DND-41 (cell line): ENCODE data around the gene FAAP100.

Experiments
- ATAC-seq: fragments of 200-7000 bp; cut with Tn5 transposase; 3 replicates; pipeline ENCODE4 v1.9.1; 2021; ENCODE audit warnings: low read depth; ENCODE audit not compliant: insufficient read depth
- DNase-seq: peaks from one replicate; pipeline ENCODE4 v3.0.0-alpha.2; 2020
- H2AFZ ChIP-seq: 2 replicates; pipeline ENCODE4 v1.6.0; 2012; ENCODE audit warnings: low read depth, low read length
- H3K27ac ChIP-seq: 2 replicates; pipeline ENCODE4 v1.5.1; 2012; ENCODE audit warnings: low read length, inconsistent platforms
- H3K27me3 ChIP-seq: fragments of 200-600 bp; sonication (generic); 2 replicates; pipeline ENCODE4 v1.6.0; 2012; ENCODE audit warnings: low read length, mild to moderate bottlenecking, inconsistent platforms; ENCODE audit not compliant: insufficient read depth, poor library complexity
- H3K36me3 ChIP-seq: 2 replicates; pipeline ENCODE4 v1.5.1; 2012; ENCODE audit warnings: low read length, inconsistent platforms; ENCODE audit not compliant: insufficient read depth
- H3K4me1 ChIP-seq: 2 replicates; pipeline ENCODE4 v1.5.1; 2012; ENCODE audit warnings: mild to moderate bottlenecking, low read length; ENCODE audit not compliant: insufficient read depth
- H3K4me2 ChIP-seq: 2 replicates; pipeline ENCODE4 v1.6.0; 2012; ENCODE audit warnings: mild to moderate bottlenecking, moderate library complexity, low read length, inconsistent platforms; ENCODE audit not compliant: insufficient read depth
- H3K4me3 ChIP-seq, 2 experiments: fragments of 200-600 bp in 1 of 2; shearing (Covaris generic) in 1 of 2; 2 replicates each; pipeline ENCODE4 v1.5.1; 2012 to 2016; ENCODE audit warnings: inconsistent platforms in 2 of 2, low read length in 2 of 2, mild to moderate bottlenecking in 2 of 2, low read depth in 1 of 2, moderate library complexity in 1 of 2
- H3K79me2 ChIP-seq: 2 replicates; pipeline ENCODE4 v1.6.0; 2012; ENCODE audit warnings: low read length, inconsistent platforms; ENCODE audit not compliant: insufficient read depth
- H3K9ac ChIP-seq: 2 replicates; pipeline ENCODE4 v1.6.0; 2012; ENCODE audit warnings: low read depth, mild to moderate bottlenecking, inconsistent platforms, low read length, moderate library complexity
- H3K9me3 ChIP-seq: 2 replicates; pipeline ENCODE4 v1.5.1; 2012; ENCODE audit warnings: low read length, moderate library complexity, mild to moderate bottlenecking, inconsistent platforms; ENCODE audit not compliant: insufficient read depth, severe bottlenecking
- H4K20me1 ChIP-seq: 2 replicates; pipeline ENCODE4 v1.6.0; 2012; ENCODE audit warnings: low read length; ENCODE audit not compliant: insufficient read depth
- EZH2 ChIP-seq: IDR thresholded peaks from 3 replicates; pipeline ENCODE4 v1.6.1; 2012; ENCODE audit warnings: borderline replicate concordance, low read depth, mild to moderate bottlenecking, moderate library complexity, low read length, inconsistent platforms; ENCODE audit not compliant: severe bottlenecking
- TF ChIP-seq, protein P1 (sequence below): IDR thresholded peaks from 2 replicates; pipeline ENCODE4 v1.5.1; 2012; ENCODE audit warnings: borderline replicate concordance, low read length, moderate library complexity, mild to moderate bottlenecking; ENCODE audit not compliant: poor library complexity, severe bottlenecking; ENCODE audit errors: extremely low read depth

The FAAP100 gene

DNA sequence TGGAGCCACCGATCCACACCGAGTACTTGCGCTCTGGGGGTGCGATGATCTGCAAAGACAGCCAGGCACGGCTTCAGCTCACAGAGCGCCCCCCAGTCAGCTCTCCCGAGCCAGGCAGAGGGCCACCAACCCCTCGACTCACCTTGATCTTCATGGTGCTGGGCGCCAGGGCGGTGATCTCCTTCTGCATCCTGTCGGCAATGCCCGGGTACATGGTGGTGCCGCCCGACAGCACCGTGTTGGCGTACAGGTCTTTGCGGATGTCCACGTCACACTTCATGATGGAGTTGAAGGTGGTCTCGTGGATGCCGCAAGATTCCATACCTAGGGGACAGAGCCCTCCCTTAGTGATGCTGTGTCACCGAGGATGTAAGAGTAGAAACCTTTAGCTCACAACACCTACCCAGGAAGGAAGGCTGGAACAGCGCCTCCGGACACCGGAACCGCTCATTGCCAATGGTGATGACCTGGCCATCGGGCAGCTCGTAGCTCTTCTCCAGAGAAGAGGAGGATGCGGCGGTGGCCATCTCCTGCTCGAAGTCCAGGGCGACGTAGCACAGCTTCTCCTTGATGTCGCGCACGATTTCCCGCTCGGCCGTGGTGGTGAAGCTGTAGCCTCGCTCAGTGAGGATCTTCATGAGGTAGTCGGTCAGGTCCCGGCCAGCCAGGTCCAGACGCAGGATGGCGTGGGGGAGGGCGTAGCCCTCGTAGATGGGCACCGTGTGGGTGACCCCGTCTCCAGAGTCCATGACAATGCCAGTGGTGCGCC, 41.2 kb downstream of the FAAP100 start:
- H3K9ac ChIP-seq: peak overlapping the region; percentile 99
- no peaks in the 10 kb centered on the region for H3K9me3 ChIP-seq
- peak overlapping the region; percentile 87 for H3K4me2 ChIP-seq
- peak overlapping the region; percentile 81 for H3K27ac ChIP-seq
- DNase-seq (peak; percentile 51), ATAC-seq (no peak)
- H3K27me3 ChIP-seq: no peaks in the 10 kb centered on the region
- peaks cover 40% of the 10 kb centered on the region for H3K36me3 ChIP-seq
- H3K79me2 ChIP-seq: peaks cover 72% of the 10 kb centered on the region
- peak overlapping the region; percentile 80 to 92 for H3K4me3 ChIP-seq
- peaks cover 47% of the 10 kb centered on the region for H4K20me1 ChIP-seq
- peaks cover 33% of the 10 kb centered on the region for H3K4me1 ChIP-seq
- H2AFZ ChIP-seq: no peak overlapping the region
- TF ChIP-seq, protein P1, sequence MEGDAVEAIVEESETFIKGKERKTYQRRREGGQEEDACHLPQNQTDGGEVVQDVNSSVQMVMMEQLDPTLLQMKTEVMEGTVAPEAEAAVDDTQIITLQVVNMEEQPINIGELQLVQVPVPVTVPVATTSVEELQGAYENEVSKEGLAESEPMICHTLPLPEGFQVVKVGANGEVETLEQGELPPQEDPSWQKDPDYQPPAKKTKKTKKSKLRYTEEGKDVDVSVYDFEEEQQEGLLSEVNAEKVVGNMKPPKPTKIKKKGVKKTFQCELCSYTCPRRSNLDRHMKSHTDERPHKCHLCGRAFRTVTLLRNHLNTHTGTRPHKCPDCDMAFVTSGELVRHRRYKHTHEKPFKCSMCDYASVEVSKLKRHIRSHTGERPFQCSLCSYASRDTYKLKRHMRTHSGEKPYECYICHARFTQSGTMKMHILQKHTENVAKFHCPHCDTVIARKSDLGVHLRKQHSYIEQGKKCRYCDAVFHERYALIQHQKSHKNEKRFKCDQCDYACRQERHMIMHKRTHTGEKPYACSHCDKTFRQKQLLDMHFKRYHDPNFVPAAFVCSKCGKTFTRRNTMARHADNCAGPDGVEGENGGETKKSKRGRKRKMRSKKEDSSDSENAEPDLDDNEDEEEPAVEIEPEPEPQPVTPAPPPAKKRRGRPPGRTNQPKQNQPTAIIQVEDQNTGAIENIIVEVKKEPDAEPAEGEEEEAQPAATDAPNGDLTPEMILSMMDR: no peak
- TF ChIP-seq EZH2: no peak

- H3K27me3 ChIP-seq: no peaks in the 10 kb centered on the region
- peak overlapping the region; percentile 80 to 92 for H3K4me3 ChIP-seq
- ATAC-seq (no peak), DNase-seq (no peak)
- peak overlapping the region; percentile 87 for H3K4me2 ChIP-seq
- H3K27ac ChIP-seq: peak overlapping the region; percentile 81
- TF ChIP-seq, protein P1: no peak
- TF ChIP-seq EZH2: no peak
- H3K36me3 ChIP-seq: peaks cover 40% of the 10 kb centered on the region
- no peak overlapping the region for H2AFZ ChIP-seq
- H4K20me1 ChIP-seq: peaks cover 44% of the 10 kb centered on the region
- H3K9me3 ChIP-seq: no peaks in the 10 kb centered on the region
- peaks cover 25% of the 10 kb centered on the region for H3K4me1 ChIP-seq
- peak overlapping the region; percentile 99 for H3K9ac ChIP-seq
- H3K79me2 ChIP-seq: peaks cover 64% of the 10 kb centered on the region
These were observed 42.0 kb downstream of the FAAP100 start for GRCh38 chr17:81509972-81510784.

DNA sequence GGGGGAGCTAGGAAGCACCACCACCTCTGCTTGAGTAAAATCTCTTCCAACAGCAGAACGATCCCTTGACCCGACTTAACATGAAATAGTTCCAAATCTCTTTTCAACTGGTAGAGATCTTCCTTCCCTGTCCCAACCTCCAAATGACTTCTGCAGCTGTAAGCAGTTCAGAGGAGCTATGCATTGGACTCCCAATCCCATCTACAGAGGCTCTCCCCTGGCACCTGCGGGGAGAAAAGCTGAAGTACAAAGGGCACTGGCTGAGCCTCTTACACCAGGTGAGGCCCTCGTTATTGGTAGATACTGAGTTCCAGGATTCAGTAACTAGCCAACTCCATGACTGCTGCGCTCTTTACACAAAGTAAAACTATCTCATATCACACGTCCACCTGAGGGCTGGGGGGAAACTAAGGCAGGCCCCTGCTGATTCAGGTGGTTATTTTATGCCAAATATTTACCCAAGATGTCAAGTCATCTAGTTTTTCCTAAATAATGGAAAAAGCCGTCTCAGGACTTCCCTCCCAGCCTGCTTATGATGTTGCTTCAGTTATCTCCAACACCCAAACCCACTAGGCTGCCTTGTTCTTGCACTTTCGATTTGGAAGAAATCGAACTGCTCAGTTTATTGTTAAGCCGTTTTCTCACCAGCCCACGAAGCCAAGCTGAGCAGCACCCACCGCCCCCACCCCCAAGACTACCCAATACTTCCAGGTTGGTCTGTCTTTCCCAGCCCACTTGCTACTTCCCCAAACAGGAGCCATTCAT, 42.8 kb downstream of the FAAP100 start:
- H3K9me3 ChIP-seq: no peaks in the 10 kb centered on the region
- H3K4me3 ChIP-seq: peak overlapping the region; percentile 80 to 92; a peak in 3 of 4 replicates
- peaks cover 40% of the 10 kb centered on the region for H3K36me3 ChIP-seq
- H3K4me1 ChIP-seq: peaks cover 24% of the 10 kb centered on the region
- H3K4me2 ChIP-seq: peak overlapping the region; percentile 87
- DNase-seq: peak; percentile 37
- H4K20me1 ChIP-seq: peaks cover 44% of the 10 kb centered on the region
- peaks cover 57% of the 10 kb centered on the region for H3K79me2 ChIP-seq
- no peak overlapping the region for H2AFZ ChIP-seq
- peak overlapping the region; percentile 81 for H3K27ac ChIP-seq
- ATAC-seq: no peak
- TF ChIP-seq EZH2: no peak
- peak overlapping the region; percentile 99 for H3K9ac ChIP-seq
- no peaks in the 10 kb centered on the region for H3K27me3 ChIP-seq
